Measurements from ENCODE around the gene PRRC1. TPM values are rescaled to one million over a fixed set of nuclear protein-coding genes. Genes with fewer than 3 reads are reported as not detected.
A peak's percentile ranks its signal among the peaks of the same experiment; 100 is the strongest.
"Not testable (repeated sequence)": the region's sequence is repeated elsewhere in the genome, so short reads cannot be mapped to it uniquely, and the experiment has no call there.

The PRRC1 gene
- total RNA-seq, 4 donors from 2014 or later: 31.5 to 72.2 (median 44.7) TPM

GRCh38 chr5:127519527-127519926, 2.1 kb downstream of the PRRC1 start:
- H3K4me3 ChIP-seq: no peak overlapping the region
- 90 to 92% methylated on average over 4 of the region's 4 CpGs for WGBS, 2 donors

GRCh38 chr5:127521138-127521770, 3.8 kb downstream of the PRRC1 start:
- TF ChIP-seq CTCF (IDR thresholded peaks at IDR 0.05) (no peak), POLR2A (IDR thresholded peaks at IDR 0.05) (no peak), EP300 (IDR thresholded peaks at IDR 0.05) (no peak)
- no peaks in the 10 kb centered on the region for H3K27me3 ChIP-seq
- no peak for DNase-seq (ENCODE audit: low spot score in 2 of 2)
- 93 to 96% methylated on average over 6 of the region's 6 CpGs for WGBS, 2 donors
- H3K36me3 ChIP-seq: peaks cover 0 to 46% (median 0%) of the 10 kb centered on the region in 3 donors
- no peaks in the 10 kb centered on the region for H3K9me3 ChIP-seq
- H3K27ac ChIP-seq: no peak overlapping the region
- peaks cover 0 to 30% (median 16%) of the 10 kb centered on the region in 4 donors for H3K4me1 ChIP-seq
- H3K4me3 ChIP-seq: no peak overlapping the region

More at GRCh38 chr5:127519527-127519926, 2.1 kb downstream of the PRRC1 start:
- TF ChIP-seq CTCF (IDR thresholded peaks at IDR 0.05) (no peak), EP300 (IDR thresholded peaks at IDR 0.05) (no peak), POLR2A (IDR thresholded peaks at IDR 0.05) (no peak)
- H3K36me3 ChIP-seq: peaks cover 0 to 29% (median 0%) of the 10 kb centered on the region in 3 donors
- no peak overlapping the region for H3K27ac ChIP-seq
- H3K27me3 ChIP-seq: no peaks in the 10 kb centered on the region
- H3K9me3 ChIP-seq: no peaks in the 10 kb centered on the region
- H3K4me1 ChIP-seq: peaks cover 0 to 28% (median 16%) of the 10 kb centered on the region in 4 donors
- no peak for DNase-seq (ENCODE audit: low spot score in 2 of 2)

DNA sequence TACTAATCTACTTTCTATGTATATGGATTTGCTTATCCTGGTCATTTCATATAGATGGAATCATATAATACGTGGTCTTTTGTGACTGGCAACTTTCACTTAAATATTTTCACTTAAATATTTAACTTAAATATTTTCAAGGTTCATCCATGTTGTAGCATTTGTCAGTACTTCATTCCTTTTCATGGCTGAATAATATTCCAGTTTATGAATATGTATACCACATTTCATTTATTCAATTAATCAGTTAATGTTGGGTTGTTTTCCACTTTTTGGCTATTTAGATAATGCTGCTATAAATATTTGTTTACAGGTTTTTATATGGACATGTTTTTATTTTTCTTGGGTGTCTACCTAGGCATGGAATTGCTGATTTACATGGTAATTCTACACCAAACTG, 7.7 kb downstream of the PRRC1 start:
- Histone ChIP-seq H3K9me3 (no peaks in the 10 kb centered on the region), H3K27me3 (no peaks in the 10 kb centered on the region), H3K4me3 (no peak overlapping the region), H3K27ac (no peak overlapping the region), H3K36me3 (peaks cover 0 to 76% (median 0%) of the 10 kb centered on the region in 3 donors), H3K4me1 (peaks cover 0 to 11% (median 0%) of the 10 kb centered on the region in 4 donors)
- DNase-seq (ENCODE audit: low spot score in 2 of 2): no peak
- WGBS, 2 donors: 95 to 100% methylated on average over 1 of the region's 1 CpG
- TF ChIP-seq POLR2A (IDR thresholded peaks at IDR 0.05) (no peak), CTCF (IDR thresholded peaks at IDR 0.05) (no peak), EP300 (IDR thresholded peaks at IDR 0.05) (no peak)

DNA sequence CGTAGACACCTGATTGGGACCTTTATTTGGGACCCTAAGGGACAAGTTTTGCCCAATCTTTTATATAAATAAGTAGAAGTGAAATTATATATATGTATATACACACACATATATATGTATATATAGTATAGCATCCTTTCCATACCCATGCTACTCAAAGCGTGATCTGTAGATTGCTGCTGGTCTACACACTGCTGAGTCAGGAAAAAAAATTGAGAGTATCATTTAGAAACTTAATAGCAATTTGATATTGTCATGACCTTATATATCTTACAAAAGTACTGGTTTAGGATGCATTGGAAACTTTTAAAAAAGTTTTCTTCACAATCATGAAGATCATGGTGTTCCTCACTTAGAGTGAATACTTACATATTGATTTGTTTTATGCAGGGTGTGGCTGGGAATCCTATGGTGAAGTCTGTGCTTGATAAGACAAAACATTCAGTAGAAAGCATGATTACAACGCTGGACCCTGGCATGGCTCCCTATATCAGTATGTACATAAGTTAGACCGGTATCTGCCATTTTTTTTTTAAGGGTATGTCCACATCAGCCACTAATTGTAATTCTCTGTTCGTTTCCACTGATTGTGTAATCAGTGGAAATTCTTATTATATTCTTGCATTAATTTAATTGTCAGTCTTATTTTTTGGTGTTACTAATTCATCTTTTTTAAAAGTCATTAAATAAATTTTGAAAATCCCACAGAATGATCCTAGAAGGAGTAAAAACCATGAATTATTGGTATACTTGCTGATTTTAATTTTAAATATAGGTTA, 12.7 kb downstream of the PRRC1 start:
- DNase-seq (ENCODE audit: low spot score in 2 of 2): no peak
- TF ChIP-seq CTCF (IDR thresholded peaks at IDR 0.05): no peak
- TF ChIP-seq EP300 (IDR thresholded peaks at IDR 0.05): no peak
- no peak for TF ChIP-seq POLR2A (IDR thresholded peaks at IDR 0.05)
- Histone ChIP-seq H3K4me1 (peaks cover 0 to 2% (median 0%) of the 10 kb centered on the region in 4 donors), H3K27ac (no peak overlapping the region), H3K36me3 (peaks cover 0 to 85% (median 1%) of the 10 kb centered on the region in 3 donors), H3K4me3 (no peak overlapping the region), H3K27me3 (no peaks in the 10 kb centered on the region), H3K9me3 (no peaks in the 10 kb centered on the region)
- 89 to 90% methylated on average over 5 of the region's 5 CpGs for WGBS, 2 donors

DNA sequence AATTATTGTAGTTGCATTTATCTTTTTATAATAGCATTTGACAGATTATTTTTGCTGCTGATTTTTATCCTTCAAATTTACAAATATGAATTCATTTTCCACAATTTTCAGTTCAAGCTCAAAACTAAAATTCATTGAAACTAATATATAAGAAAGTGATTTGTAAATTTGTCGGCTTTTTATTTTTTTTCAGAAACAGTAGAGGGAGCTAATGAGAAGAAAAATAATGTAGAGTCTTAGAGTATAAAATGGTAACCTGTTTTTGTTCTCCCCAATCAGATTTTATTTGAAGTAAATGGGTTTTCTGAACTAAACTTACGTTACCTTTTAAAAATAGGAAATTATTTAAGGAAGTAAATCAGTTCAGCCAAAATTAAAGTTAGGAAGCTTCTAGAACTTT, 19.2 kb downstream of the PRRC1 start:
- TF ChIP-seq CTCF (IDR thresholded peaks at IDR 0.05) (peak in 2 of 5 experiments; percentile 19 to 21), POLR2A (IDR thresholded peaks at IDR 0.05) (no peak)
- H3K9me3 ChIP-seq: peaks cover 0 to 9% (median 2%) of the 10 kb centered on the region in 4 donors

DNA sequence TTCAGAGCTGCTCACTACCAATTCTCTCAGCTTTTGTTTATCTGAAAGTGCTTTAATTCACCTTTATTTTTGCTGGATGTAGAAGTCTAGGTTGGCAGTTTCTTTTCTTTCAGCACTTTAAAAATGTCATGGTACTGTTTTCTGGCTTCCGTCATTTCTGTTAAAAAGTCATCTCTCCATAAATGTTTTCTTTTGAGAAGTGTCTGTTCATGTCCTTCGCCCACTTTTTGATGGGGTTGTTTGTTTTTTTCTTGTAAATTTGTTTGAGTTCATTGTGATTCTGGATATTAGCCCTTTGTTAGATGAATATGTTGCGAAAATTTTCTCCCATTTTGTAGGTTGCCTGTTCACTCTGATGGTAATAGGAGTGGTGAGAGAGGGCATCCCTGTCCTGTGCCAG, 23.1 kb downstream of the PRRC1 start:
- 94 to 99% methylated on average over 3 of the region's 3 CpGs for WGBS, 2 donors
- Histone ChIP-seq H3K9me3 (peaks cover 0 to 18% (median 4%) of the 10 kb centered on the region in 4 donors), H3K36me3 (peaks cover 0 to 63% (median 19%) of the 10 kb centered on the region in 3 donors)
- not testable (repeated sequence) for DNase-seq (ENCODE audit: low spot score in 2 of 2); H3K27me3 ChIP-seq; H3K27ac ChIP-seq; H3K4me3 ChIP-seq; H3K4me1 ChIP-seq

More for the DNA sequence above, 19.2 kb downstream of the PRRC1 start:
- Histone ChIP-seq H3K4me3 (no peak overlapping the region), H3K4me1 (no peaks in the 10 kb centered on the region), H3K27me3 (no peaks in the 10 kb centered on the region), H3K36me3 (peaks cover 3 to 82% (median 12%) of the 10 kb centered on the region in 3 donors), H3K27ac (no peak overlapping the region)
- 75 to 88% methylated on average over 2 of the region's 2 CpGs for WGBS, 2 donors
- DNase-seq (ENCODE audit: low spot score in 2 of 2): no peak

DNA sequence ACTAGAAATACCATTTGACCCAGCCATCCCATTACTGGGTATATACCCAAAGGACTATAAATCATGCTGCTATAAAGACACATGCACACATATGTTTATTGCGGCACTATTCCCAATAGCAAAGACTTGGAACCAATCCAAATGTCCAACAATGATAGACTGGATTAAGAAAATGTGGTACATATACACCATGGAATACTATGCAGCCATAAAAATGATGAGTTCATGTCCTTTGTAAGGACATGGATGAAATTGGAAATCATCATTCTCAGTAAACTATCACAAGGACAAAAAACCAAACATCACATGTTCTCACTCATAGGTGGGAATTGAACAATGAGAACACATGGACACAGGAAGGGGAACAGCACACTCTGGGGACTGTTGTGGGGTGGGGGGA, 27.8 kb downstream of the PRRC1 start:
- DNase-seq (ENCODE audit: low spot score in 2 of 2); H3K4me3 ChIP-seq: not testable (repeated sequence)
- WGBS, 2 donors: 88 to 100% methylated on average over 1 of the region's 1 CpG

More for the DNA sequence above, 27.8 kb downstream of the PRRC1 start:
- H3K27ac ChIP-seq, H3K4me1 ChIP-seq, H3K27me3 ChIP-seq: not testable (repeated sequence)
- H3K36me3 ChIP-seq: peaks cover 0 to 35% (median 8%) of the 10 kb centered on the region in 3 donors
- H3K9me3 ChIP-seq: peaks cover 0 to 12% (median 4%) of the 10 kb centered on the region in 4 donors

Data from tibial nerve (tissue), 4 donors.